ENCODE results near the gene MDK. TPM values are rescaled to one million over a fixed set of nuclear protein-coding genes. Genes with fewer than 3 reads are reported as not detected.

MDK gene
- total and polyA plus RNA-seq, 2 donors (not counting 3 experiments of a cell fraction or from before 2014, with no cell fraction given): 331 to 893 TPM

GRCh38 chr11:46422588-46422987 is 41.1 kb downstream of the MDK start:
- no TSS peak for BruUV-seq (replicated peaks)
- Histone ChIP-seq H4K20me1 (replicated peaks; ENCODE audit: control insufficient read depth, extremely low read depth, insufficient read depth, low read length) (no peaks in the 10 kb centered on the region), H3K36me3 (ENCODE audit: control insufficient read depth in 2 of 2, extremely low read depth in 1 of 2, insufficient read depth in 2 of 2, low read length in 2 of 2) (peaks cover 0 to 3% of the 10 kb centered on the region in 2 experiments), H3K4me3 (replicated peaks in 1 of 3; ENCODE audit: insufficient read depth in 1 of 3, low read depth in 1 of 3, low read length in 3 of 3) (no peak overlapping the region), H3K4me1 (ENCODE audit: control insufficient read depth, extremely low read depth, insufficient read depth, low read length) (no peaks in the 10 kb centered on the region), H3K9ac (replicated peaks; ENCODE audit: extremely low read depth, insufficient read depth, low read length) (no peak overlapping the region), H3K9me1 (replicated peaks; ENCODE audit: control insufficient read depth, extremely low read depth, insufficient read depth, low read length) (no peaks in the 10 kb centered on the region), H3K79me2 (ENCODE audit: control insufficient read depth, insufficient read depth, low read length) (no peaks in the 10 kb centered on the region), H2AFZ (ENCODE audit: low read depth, low read length) (no peak overlapping the region), H3K4me2 (ENCODE audit: insufficient read depth, low read length) (no peak overlapping the region), H3K27ac (ENCODE audit: insufficient read depth, low read depth, low read length) (no peak overlapping the region), H3K27me3 (ENCODE audit: control insufficient read depth in 2 of 2, insufficient read depth in 2 of 2, low read length in 2 of 2) (no peaks in the 10 kb centered on the region), H3K9me3 (replicated peaks; ENCODE audit: control insufficient read depth, insufficient read depth, low read length) (no peaks in the 10 kb centered on the region)
- CTCF ChIA-PET: interaction anchor here (1.2 to 1.4 kb wide), 2 partner anchors 68 to 107 kb away, joined by 3 to 6 read pairs; no protein-coding TSS in a partner anchor
- DNase-seq (ENCODE audit: low read depth, low spot score) (no peak), FAIRE-seq (peak; percentile 18)
- POLR2A ChIA-PET: no interaction called here
- no peak for TF ChIP-seq FOS (IDR thresholded peaks at IDR 0.05; ENCODE audit: borderline replicate concordance, insufficient read depth, low read length)
- no peak for TF ChIP-seq CTCF (IDR thresholded peaks at IDR 0.05; ENCODE audit: extremely low read depth in 1 of 2, insufficient read depth in 1 of 2, low read depth in 1 of 2, low read length in 2 of 2)
- TF ChIP-seq EZH2 (IDR thresholded peaks at IDR 0.05; ENCODE audit: borderline replicate concordance, low read depth, low read length, severe bottlenecking): no peak
- no peak for TF ChIP-seq GATA2 (IDR thresholded peaks at IDR 0.05; ENCODE audit: insufficient read depth, insufficient read length, low read depth, low read length)
- TF ChIP-seq MYC (IDR thresholded peaks at IDR 0.05; ENCODE audit: low read depth, low read length): no peak
- no peak for TF ChIP-seq MAX (IDR thresholded peaks at IDR 0.05; ENCODE audit: insufficient read depth, insufficient read length)
- TF ChIP-seq POLR2A (IDR thresholded peaks at IDR 0.05; ENCODE audit: low read depth, low read length): no peak
- no peak for TF ChIP-seq JUN (IDR thresholded peaks at IDR 0.05; ENCODE audit: borderline replicate concordance, insufficient read depth, insufficient read length, low read depth)
- TF ChIP-seq POLR2AphosphoS5 (IDR thresholded peaks at IDR 0.05; ENCODE audit: insufficient read depth, low read depth, low read length): no peak
- dilution Hi-C loops (cut with MboI; ENCODE audit: extremely low pct_ligation_motif_present, low sequenced_read_pairs) (no loop called here), intact Hi-C loops (cut with micrococcal nuclease) (no loop called here)
